ENCODE data around the gene PHC1.

- no peak for TF ChIP-seq CTCF (IDR thresholded peaks at IDR 0.05)
- TF ChIP-seq POLR2AphosphoS5 (IDR thresholded peaks at IDR 0.05), result no peak
These were observed 42.5 kb downstream of the PHC1 start for GRCh38 chr12:8956772-8957171.
